Neural progenitor cell (in vitro differentiated cells): Measurements from ENCODE around the gene TP63. TPM values are rescaled to one million over a fixed set of nuclear protein-coding genes. Genes with fewer than 3 reads are reported as not detected.

Source experiments
- DNase-seq: peaks from one replicate; pipeline ENCODE4 v3.0.0-alpha.2; 2016; ENCODE audit warnings: low spot score
- H2AFZ ChIP-seq: fragments of 200-600 bp; sonication (generic); replicated peaks from 2 replicates; pipeline ENCODE4 v1.6.1; 2016; ENCODE audit warnings: antibody characterized with exemption
- H3F3A ChIP-seq: fragments of 200-600 bp; sonication (generic); 2 replicates; pipeline ENCODE4 v1.6.1; 2016; ENCODE audit warnings: antibody characterized with exemption, low read depth
- H3K27ac ChIP-seq: fragments of 200-600 bp; sonication (generic); 2 replicates; pipeline ENCODE4 v1.5.1; 2016; ENCODE audit warnings: mild to moderate bottlenecking
- H3K27me3 ChIP-seq: fragments of 200-600 bp; sonication (generic); 2 replicates; pipeline ENCODE4 v1.6.1; 2016; ENCODE audit warnings: mild to moderate bottlenecking, moderate library complexity
- H3K36me3 ChIP-seq: fragments of 200-600 bp; sonication (generic); 2 replicates; pipeline ENCODE4 v1.5.1; 2016
- H3K4me1 ChIP-seq: fragments of 200-600 bp; sonication (generic); 2 replicates; pipeline ENCODE4 v1.6.1; 2016; ENCODE audit warnings: mixed run types
- H3K4me2 ChIP-seq: fragments of 200-600 bp; sonication (generic); 2 replicates; pipeline ENCODE4 v1.6.1; 2016
- H3K4me3 ChIP-seq: fragments of 200-600 bp; sonication (generic); 2 replicates; pipeline ENCODE4 v1.5.1; 2016
- H3K79me2 ChIP-seq: fragments of 200-600 bp; sonication (generic); 2 replicates; pipeline ENCODE4 v1.6.1; 2016; ENCODE audit warnings: low read depth
- H3K9ac ChIP-seq: fragments of 200-600 bp; sonication (generic); 2 replicates; pipeline ENCODE4 v1.6.1; 2016
- H3K9me3 ChIP-seq: fragments of 200-600 bp; sonication (generic); 2 replicates; pipeline ENCODE4 v1.5.1; 2016; ENCODE audit warnings: low read depth
- H4K20me1 ChIP-seq: fragments of 200-600 bp; sonication (generic); 2 replicates; pipeline ENCODE4 v1.6.1; 2016; ENCODE audit warnings: low read depth
- H3K27ac Mint-ChIP-seq: 3 replicates; pipeline ENCODE4 v1.8.0; 2021; ENCODE audit warnings: mixed read lengths
- H3K27me3 Mint-ChIP-seq: 2 replicates; pipeline ENCODE4 v1.8.0; 2022; ENCODE audit warnings: low read depth, mild to moderate bottlenecking, inconsistent platforms, moderate library complexity, mixed read lengths; ENCODE audit not compliant: insufficient read depth
- H3K36me3 Mint-ChIP-seq: 3 replicates; pipeline ENCODE4 v1.8.0; 2021; ENCODE audit warnings: mixed read lengths
- H3K4me1 Mint-ChIP-seq: 3 replicates; pipeline ENCODE4 v1.8.0; 2021; ENCODE audit warnings: mixed read lengths
- H3K4me3 Mint-ChIP-seq: 3 replicates; pipeline ENCODE4 v1.8.0; 2021; ENCODE audit warnings: mild to moderate bottlenecking, moderate library complexity, mixed read lengths
- H3K9me3 Mint-ChIP-seq: 3 replicates; pipeline ENCODE4 v1.8.0; 2020; ENCODE audit warnings: mixed read lengths
- EZH2 ChIP-seq: fragments of 200-600 bp; sonication (generic); IDR thresholded peaks from 2 replicates; pipeline ENCODE4 v1.6.1; 2017; ENCODE audit warnings: antibody characterized with exemption, mild to moderate bottlenecking, moderate library complexity
- EZH2phosphoT487 ChIP-seq: fragments of 200-600 bp; sonication (generic); IDR thresholded peaks from 2 replicates; pipeline ENCODE4 v1.6.1; 2017; ENCODE audit warnings: antibody characterized with exemption
- total RNA-seq: library from RNA; depleted of rRNA; stranded (reverse); fragments of >200 nt; gene quantifications from 2 replicates; pipeline ENCODE4 v1.2.3, GENCODE V29; 2015; ENCODE audit warnings: low replicate concordance
- TF ChIP-seq, protein P1 (sequence below): fragments of 200-600 bp; sonication (generic); IDR thresholded peaks from 2 replicates; pipeline ENCODE4 v1.5.1; 2017; ENCODE audit warnings: antibody characterized with exemption, mild to moderate bottlenecking

The TP63 gene
- total RNA-seq, 1 donor from 2014 or later: 0.62 TPM

DNA sequence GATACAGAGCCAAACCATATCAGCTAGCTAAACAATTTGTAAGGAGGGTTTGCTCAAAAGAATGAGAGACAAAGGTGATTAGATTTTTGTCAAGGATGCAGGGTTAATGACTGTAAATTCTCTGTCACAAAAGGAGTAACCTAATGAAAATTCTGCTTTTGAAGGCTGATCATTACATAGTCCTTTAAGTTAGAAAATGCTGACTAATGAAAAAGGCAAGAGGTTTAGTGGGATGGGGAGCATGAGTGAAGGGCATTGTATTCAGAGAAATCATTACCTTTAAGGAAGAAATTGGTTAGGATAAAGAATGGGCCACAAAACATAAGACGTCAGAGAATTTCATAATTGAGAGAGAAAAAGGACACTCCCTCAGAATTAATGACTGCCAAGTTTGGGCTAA is 97.7 kb downstream of the TP63 start:
- no peaks in the 10 kb centered on the region for H3K4me1 Mint-ChIP-seq
- Histone ChIP-seq H3K36me3 (no peaks in the 10 kb centered on the region), H3F3A (no peaks in the 10 kb centered on the region), H2AFZ (no peak overlapping the region), H3K4me1 (no peaks in the 10 kb centered on the region), H3K4me3 (no peak overlapping the region), H3K27me3 (no peaks in the 10 kb centered on the region), H3K79me2 (no peaks in the 10 kb centered on the region), H3K9me3 (no peaks in the 10 kb centered on the region), H3K27ac (no peak overlapping the region), H4K20me1 (no peaks in the 10 kb centered on the region), H3K4me2 (no peak overlapping the region), H3K9ac (no peak overlapping the region)
- H3K9me3 Mint-ChIP-seq: no peaks in the 10 kb centered on the region
- H3K27me3 Mint-ChIP-seq: no peaks in the 10 kb centered on the region
- H3K36me3 Mint-ChIP-seq: no peaks in the 10 kb centered on the region
- no peak for DNase-seq
- TF ChIP-seq, protein P1, sequence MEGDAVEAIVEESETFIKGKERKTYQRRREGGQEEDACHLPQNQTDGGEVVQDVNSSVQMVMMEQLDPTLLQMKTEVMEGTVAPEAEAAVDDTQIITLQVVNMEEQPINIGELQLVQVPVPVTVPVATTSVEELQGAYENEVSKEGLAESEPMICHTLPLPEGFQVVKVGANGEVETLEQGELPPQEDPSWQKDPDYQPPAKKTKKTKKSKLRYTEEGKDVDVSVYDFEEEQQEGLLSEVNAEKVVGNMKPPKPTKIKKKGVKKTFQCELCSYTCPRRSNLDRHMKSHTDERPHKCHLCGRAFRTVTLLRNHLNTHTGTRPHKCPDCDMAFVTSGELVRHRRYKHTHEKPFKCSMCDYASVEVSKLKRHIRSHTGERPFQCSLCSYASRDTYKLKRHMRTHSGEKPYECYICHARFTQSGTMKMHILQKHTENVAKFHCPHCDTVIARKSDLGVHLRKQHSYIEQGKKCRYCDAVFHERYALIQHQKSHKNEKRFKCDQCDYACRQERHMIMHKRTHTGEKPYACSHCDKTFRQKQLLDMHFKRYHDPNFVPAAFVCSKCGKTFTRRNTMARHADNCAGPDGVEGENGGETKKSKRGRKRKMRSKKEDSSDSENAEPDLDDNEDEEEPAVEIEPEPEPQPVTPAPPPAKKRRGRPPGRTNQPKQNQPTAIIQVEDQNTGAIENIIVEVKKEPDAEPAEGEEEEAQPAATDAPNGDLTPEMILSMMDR: no peak
- no peak for TF ChIP-seq EZH2phosphoT487
- no peak for TF ChIP-seq EZH2
- H3K4me3 Mint-ChIP-seq: no peak overlapping the region
- no peak overlapping the region for H3K27ac Mint-ChIP-seq

GRCh38 chr3:189734061-189734460 is 102.9 kb downstream of the TP63 start:
- no peaks in the 10 kb centered on the region for H4K20me1 ChIP-seq
- H3K27ac Mint-ChIP-seq: no peak overlapping the region

DNA sequence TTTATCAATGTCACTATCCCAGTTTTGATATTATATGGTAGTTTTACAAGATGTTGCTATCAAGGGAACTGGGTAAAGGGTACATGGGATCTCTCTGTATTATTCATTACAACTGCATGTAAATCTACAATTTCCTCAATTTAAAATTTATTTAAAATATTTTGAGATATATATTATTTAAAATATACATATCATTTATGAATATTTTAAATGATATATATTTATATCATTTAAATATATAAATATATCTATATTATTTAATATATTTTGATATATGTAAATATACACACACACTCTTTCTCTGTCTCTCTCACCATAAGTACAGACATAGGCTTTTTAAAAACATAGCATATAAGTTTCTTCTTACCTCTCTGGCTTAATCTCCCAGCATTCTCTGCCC is 104.7 kb downstream of the TP63 start:
- Histone ChIP-seq H2AFZ (no peak overlapping the region), H3F3A (no peaks in the 10 kb centered on the region), H3K27me3 (no peaks in the 10 kb centered on the region), H3K9me3 (no peaks in the 10 kb centered on the region), H3K9ac (no peak overlapping the region), H3K36me3 (no peaks in the 10 kb centered on the region), H3K4me1 (no peaks in the 10 kb centered on the region), H4K20me1 (no peaks in the 10 kb centered on the region), H3K79me2 (no peaks in the 10 kb centered on the region), H3K27ac (no peak overlapping the region), H3K4me3 (no peak overlapping the region), H3K4me2 (no peak overlapping the region)
- Mint-ChIP-seq H3K27me3 (peaks cover 2% of the 10 kb centered on the region), H3K4me3 (no peak overlapping the region), H3K27ac (no peak overlapping the region), H3K9me3 (no peaks in the 10 kb centered on the region), H3K36me3 (no peaks in the 10 kb centered on the region), H3K4me1 (no peaks in the 10 kb centered on the region)
- no peak for TF ChIP-seq EZH2
- no peak for TF ChIP-seq EZH2phosphoT487
- TF ChIP-seq, protein P1: no peak
- DNase-seq: no peak

More at GRCh38 chr3:189734061-189734460, 102.9 kb downstream of the TP63 start:
- H3K36me3 Mint-ChIP-seq: no peaks in the 10 kb centered on the region
- H3K4me1 Mint-ChIP-seq: no peaks in the 10 kb centered on the region
- Histone ChIP-seq H3K79me2 (no peaks in the 10 kb centered on the region), H3K9me3 (no peaks in the 10 kb centered on the region), H3K36me3 (no peaks in the 10 kb centered on the region), H3F3A (no peaks in the 10 kb centered on the region), H3K4me2 (no peak overlapping the region), H3K4me1 (no peaks in the 10 kb centered on the region), H2AFZ (no peak overlapping the region), H3K27ac (no peak overlapping the region), H3K9ac (no peak overlapping the region), H3K27me3 (no peaks in the 10 kb centered on the region), H3K4me3 (no peak overlapping the region)
- no peaks in the 10 kb centered on the region for H3K9me3 Mint-ChIP-seq
- H3K4me3 Mint-ChIP-seq: no peak overlapping the region
- DNase-seq: no peak
- peaks cover 2% of the 10 kb centered on the region for H3K27me3 Mint-ChIP-seq
- TF ChIP-seq EZH2: no peak
- TF ChIP-seq EZH2phosphoT487: no peak
- TF ChIP-seq, protein P1: no peak
